Testis (tissue), 2 donors: ENCODE data around the gene LEF1.

Experiments
- CTCF ChIP-seq, 3 experiments: fragments of 450-650 bp in 2 of 3; fragments of 200-600 bp in 1 of 3; sonication (generic) in 1 of 3; IDR thresholded peaks; one replicate each; pipeline ENCODE4 v1.5.1; 2016 to 2019; ENCODE audit warnings: antibody characterized with exemption in 3 of 3, mild to moderate bottlenecking in 2 of 3, moderate library complexity in 1 of 3
- POLR2A ChIP-seq: fragments of 450-650 bp; IDR thresholded peaks from one replicate; pipeline ENCODE4 v1.6.1; 2017; ENCODE audit warnings: antibody characterized with exemption, mild to moderate bottlenecking, moderate library complexity

- no peak for TF ChIP-seq CTCF (IDR thresholded peaks at IDR 0.05)
- no peak for TF ChIP-seq POLR2A
Observed at GRCh38 chr4:108175966-108176365, 7.2 kb upstream of the LEF1 start.
